C4-2B (cell line): ENCODE results near the gene STK32C.

Experiments
- H3K27ac ChIP-seq: fragments of 450-650 bp; 2 replicates; pipeline ENCODE4 v1.5.1; 2017
- CTCF ChIP-seq: fragments of 450-650 bp; conservative IDR thresholded peaks from 2 replicates; pipeline ENCODE4 v1.5.1; 2017; ENCODE audit warnings: mild to moderate bottlenecking
- ZFX ChIP-seq: fragments of 450-650 bp; IDR thresholded peaks from 2 replicates; pipeline ENCODE4 v1.6.1; 2017

Gene STK32C

GRCh38 chr10:132331601-132332432 lies 24.1 kb upstream of the STK32C start, which contains the start of gene LRRC27:
LRRC27 (plus strand) TSS chr10:132332193; CDS start chr10:132333525, 1,332 bp downstream.
- H3K27ac ChIP-seq: peak within 1 kb of the TSS; percentile 91
- TF ChIP-seq CTCF: no peak
- TF ChIP-seq ZFX: peak; percentile 49; the same call in 1 of the 2 replicates

- peak overlapping the region; percentile 91 for H3K27ac ChIP-seq
- TF ChIP-seq ZFX (no peak), CTCF (no peak)
Measured at GRCh38 chr10:132330486-132330833, 22.7 kb upstream of the STK32C start.

- H3K27ac ChIP-seq: peak overlapping the region; percentile 91; the same call in 1 of the 2 replicates
Measured at GRCh38 chr10:132329565-132330485, 22.1 kb upstream of the STK32C start.

GRCh38 chr10:132328738-132329137 lies 21.0 kb upstream of the STK32C start:
- TF ChIP-seq CTCF (no peak), ZFX (no peak)
- no peak overlapping the region for H3K27ac ChIP-seq

More at GRCh38 chr10:132329565-132330485, 22.1 kb upstream of the STK32C start:
- TF ChIP-seq ZFX: no peak

GRCh38 chr10:132328106-132328505 lies 20.4 kb upstream of the STK32C start:
- no peak overlapping the region for H3K27ac ChIP-seq
- no peak for TF ChIP-seq CTCF
- no peak for TF ChIP-seq ZFX

- H3K27ac ChIP-seq: no peak overlapping the region
- TF ChIP-seq CTCF (no peak), ZFX (no peak)
Measured at GRCh38 chr10:132326925-132327324, 19.2 kb upstream of the STK32C start.

- no peak for TF ChIP-seq CTCF
- TF ChIP-seq ZFX: no peak
- H3K27ac ChIP-seq: no peak overlapping the region
Measured at GRCh38 chr10:132326344-132326889, 18.7 kb upstream of the STK32C start.
